Stimulated activated naive CD8-positive, alpha-beta T cell treated with anti-CD3 and anti-CD28 coated beads, Interleukin-15, Interleukin-2, amounts not matched to agents 100 U/mL and 50 U/mL, for 24 hours (primary cell): ENCODE measurements around the gene LRRN3.

ENCODE experiments used
- ATAC-seq: fragments of 150-1000 bp; cut with Tn5 transposase; one replicate; pipeline ENCODE4 v1.10.0; 2021
- DNase-seq: peaks from one replicate; pipeline ENCODE4 v3.0.0; 2021

The LRRN3 gene

DNA sequence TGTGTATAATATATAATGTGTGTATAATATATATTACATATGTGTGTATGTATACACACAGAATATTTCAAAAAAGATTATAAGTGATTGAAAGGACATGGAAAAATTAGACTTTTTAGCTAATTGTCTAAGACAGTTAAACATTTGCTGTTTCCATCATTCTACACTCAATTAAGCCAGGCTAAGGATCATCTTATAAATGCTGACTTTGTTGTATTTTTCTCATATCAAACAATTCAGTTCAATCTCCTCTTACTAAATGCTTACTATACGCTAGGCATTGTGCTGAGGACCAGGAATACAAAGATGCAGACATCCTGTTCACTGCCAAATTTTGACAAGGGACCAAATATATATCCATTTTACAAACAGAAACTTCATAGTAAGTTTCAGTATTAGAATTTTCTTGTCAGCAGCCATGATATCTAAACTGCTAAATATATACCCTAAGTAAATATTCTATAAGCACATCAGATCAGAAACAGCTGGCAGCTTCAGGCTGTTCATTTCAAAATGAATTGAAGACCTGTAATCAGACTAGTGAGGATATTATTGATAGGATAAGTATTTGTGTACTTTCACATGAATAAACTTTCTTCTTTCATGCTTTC lies 10.3 kb upstream of the LRRN3 start:
- no peak for ATAC-seq
- DNase-seq = no peak

DNA sequence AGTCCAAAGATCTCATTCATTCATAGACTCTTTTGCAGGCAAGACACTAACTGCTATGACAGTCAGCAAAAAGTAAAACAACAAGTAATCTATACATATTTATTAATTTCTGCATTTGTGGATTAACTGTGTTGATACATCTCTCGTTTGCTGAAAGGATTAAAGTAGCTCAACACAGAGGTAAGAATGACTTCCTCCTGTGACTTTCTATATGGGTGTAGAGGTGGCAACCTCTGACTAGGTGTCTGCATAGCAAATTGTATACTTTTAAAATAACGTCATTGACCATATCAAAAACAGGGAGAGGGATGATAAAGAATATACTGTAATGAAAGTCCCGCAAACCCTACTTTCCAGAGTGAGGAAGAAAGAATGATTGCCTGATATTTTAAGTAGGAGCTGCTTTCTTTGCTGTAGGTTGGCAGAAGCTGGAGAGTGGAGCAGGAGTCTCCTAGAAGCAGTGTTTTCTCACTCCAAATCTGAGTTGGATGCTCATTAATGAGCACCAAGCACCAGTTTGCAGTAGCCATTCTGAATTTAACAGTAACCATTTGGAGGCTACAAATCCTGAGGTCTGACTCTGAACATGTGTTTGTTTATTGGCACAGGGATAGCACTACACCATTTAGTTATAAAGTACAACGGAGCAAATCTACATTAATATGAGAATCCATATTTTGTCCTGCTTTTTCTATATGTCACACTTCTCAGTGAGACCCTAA lies 9.2 kb upstream of the LRRN3 start:
- peak; percentile 25 for ATAC-seq

DNA sequence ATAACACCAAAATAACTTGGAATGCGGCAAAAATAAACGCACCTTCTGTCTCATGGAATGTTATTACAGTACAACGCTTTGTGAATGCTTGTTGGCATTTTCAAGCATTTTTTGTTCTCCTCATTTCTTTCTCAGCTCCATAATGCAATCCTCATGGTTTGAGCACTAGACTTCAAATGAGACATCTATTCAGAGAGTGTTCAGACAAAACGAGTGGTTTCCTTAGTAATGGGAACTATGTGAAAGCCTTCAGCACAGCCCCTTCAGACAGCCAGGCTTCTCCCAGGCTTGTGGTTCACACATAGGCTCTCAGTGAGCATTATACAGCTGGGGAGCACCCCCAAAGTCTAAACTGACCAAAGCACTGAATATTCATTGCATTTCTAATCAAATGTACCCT lies 8.6 kb upstream of the LRRN3 start:
- ATAC-seq (peak; percentile 80), DNase-seq (peak; percentile 50)

More for the DNA sequence above, 9.2 kb upstream of the LRRN3 start:
- DNase-seq = no peak

DNA sequence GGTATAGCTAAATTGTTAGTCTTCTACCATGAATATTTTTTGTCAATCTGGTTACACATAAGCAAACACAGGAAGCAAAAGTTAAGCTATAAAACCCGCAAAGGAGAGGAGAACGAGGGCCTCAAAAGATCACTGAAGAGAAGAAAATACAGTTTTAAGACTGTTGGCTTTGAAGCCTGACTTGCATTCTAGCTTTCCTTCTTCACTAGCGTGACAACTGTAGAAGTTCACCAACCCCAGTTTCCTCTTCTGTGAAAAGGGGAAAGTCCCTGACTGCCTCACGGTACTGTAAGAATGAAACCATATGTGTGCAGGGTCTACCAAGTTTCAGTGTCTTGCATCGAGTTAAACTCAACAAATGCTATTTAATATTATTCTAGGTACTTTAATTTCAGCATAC lies 7.5 kb upstream of the LRRN3 start:
- ATAC-seq = peak; percentile 76
- DNase-seq = peak; percentile 46

DNA sequence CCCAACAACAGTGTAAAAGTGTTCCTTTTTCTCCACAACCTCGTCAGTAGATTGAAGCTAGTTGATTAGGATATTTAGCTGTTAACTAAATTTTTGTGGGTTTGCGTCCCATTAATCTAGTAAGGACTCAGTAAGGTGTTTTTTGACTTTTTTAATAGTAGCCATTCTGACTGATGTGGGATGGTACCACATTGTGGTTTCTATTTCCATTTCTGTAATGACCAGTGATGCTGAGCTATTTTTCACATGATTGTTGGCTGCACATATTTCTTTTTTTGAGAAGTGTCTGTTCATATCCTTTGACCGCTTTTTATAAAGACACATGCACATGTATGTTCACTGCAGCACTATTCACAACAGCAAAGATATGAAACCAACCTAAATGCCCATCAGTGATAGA lies 5.6 kb upstream of the LRRN3 start:
- ATAC-seq = no peak
- DNase-seq = no peak

DNA sequence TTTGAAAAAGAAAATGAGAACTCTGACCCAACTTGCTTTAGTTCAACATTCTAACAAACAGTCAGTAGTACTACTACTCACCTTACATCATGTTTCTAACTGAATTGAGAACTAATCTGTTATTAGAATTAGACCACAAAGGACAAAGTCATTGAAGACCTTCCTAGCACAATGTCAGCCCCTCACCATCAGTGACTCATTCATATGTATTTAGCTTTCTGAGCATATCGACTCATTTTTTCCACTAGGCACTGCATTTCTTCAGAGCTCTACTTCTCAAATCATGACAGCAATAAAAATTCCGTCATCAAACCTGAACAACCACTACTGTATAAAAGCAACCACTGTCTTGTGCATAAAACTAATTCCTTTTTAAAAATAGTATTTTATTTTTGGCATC lies 4.4 kb upstream of the LRRN3 start:
- ATAC-seq (peak; percentile 29), DNase-seq (no peak)

DNA sequence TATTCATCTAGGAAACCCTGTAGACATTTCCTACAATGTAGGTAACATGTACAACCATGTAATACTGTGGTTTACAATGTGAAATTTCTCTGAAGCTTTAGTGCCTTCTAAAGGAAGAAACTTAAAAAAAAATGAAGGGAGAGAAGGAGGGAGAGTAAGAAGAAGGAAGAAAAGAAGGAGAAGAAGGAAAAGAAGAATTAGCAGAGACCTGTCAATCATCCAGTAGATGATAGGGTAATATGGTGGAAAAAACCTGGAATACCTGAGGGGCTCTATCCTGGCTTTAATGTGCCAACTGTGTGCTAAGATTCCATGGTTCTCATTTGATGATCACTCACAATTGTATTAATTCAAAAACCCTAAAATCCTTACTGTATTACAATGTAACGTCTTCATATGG lies 2.6 kb upstream of the LRRN3 start:
- DNase-seq = no peak
- no peak for ATAC-seq

DNA sequence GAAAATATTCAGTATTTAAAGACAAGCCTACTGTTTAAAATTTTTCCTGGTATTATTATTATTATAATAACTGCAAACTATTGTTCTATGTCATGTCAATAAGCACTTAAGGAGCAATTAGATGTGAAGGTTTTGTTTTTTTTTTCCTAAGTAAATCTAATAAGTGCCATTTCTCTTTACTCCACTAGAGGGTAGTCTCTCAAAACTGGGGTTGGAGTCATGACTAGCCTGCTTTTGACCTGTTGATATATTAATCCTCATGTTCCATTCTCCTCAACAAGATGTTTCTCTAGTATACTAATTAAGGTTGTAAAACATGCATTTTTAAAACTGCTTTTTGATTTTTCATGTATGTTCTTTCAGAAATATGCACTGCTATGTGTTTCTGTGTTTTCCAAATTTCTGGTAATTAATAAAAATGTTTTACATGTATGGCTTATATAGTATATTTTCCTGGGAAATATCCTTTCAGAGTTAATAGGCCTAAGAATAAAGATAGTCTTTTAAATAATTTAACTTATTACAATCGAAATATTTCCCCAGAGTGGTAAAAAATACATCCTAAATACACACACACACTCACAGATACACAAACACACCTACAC lies 1.0 kb upstream of the LRRN3 start:
- DNase-seq (no peak), ATAC-seq (no peak)

DNA sequence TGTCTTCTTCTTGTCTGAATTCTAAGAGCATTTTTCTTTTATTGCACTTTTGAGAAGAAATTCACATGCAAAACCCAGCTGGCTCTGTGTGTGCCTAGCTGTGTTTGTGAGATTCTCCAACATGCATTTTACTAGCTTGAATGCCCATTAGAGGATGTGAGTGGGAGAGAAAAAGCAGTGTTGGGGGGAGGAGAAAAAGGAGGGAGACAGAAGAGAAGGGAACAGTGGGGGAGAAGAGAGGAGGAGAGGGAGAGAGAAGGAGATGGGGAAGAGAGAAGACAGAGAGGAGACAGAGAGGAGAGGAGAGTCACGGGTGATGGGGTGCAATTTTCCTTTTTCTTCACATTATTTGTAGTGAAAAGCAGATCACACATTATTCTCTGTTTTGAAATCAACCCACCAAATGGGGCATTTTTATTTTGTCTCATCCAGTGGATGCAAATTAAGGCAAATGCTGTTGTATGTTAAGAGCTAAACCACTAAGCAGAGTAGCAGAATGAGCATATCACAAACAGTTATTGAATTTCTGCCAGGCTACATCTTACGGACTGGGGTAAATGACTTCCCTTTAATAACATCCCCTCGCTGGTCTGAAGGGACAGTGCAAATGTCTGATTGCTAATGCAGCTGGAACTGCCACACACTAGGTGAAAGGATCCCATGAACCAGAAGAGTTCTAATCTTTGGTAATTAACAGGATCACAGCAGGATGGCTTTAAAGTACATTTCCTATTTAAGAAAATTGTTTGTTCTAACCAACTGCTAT lies 849 bp downstream of the LRRN3 start:
- DNase-seq = no peak
- no peak for ATAC-seq

DNA sequence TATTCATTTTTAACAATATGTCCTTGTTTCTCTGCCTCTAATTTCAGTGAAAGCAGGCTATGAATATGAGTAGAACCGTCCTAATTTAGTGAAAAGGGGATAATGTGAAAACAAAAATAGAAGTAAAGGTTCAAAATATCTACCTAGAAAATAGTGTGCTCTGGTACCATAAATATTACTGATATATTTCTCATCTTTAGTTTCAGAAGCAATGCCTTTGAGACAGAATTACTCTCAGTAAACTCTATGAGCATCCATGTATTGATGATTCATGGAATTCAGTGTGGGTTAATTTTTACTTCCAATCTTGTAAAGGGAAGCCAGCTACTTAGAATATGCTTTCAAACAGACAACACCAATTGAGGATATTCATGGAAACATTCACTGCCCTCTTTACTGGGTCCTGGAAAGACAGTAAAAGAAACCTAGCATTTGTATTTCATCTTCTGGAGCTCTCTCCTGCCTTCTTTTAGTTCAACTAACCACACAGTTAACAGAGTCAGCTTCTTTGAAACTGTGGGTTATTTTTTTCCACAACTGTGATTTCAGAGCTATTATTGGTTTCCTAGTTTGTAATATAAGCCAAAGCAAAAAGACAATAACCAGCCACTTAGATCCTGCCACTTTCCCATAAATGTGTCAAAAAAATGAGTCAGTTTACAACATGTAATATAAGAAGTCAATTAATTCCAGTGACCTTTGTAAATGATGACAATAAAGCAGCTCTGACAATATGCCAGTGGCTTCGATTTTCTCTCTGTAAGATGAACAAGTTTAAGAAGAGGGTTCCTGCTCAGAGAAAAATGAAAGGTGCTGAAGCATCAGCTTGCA lies 1.7 kb downstream of the LRRN3 start:
- ATAC-seq (peak; percentile 58), DNase-seq (no peak)

DNA sequence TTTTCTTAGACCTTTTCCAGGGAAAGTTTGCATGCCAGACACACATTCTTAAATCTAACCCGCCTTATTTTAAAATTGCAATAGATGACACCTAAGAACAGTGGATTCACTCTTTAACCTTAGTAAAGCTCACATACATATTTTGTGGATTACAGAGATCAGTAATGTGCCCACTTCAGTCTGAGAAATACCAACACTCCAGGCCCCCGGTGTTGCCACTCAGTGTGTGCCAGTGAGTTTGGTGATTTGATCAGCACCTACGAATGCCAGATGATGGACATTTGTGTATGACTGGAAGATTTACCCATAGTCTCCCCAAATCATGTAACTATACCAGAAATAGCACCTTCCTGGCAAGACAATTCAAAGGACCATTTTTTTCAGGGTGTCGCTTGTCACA lies 2.6 kb downstream of the LRRN3 start:
- no peak for ATAC-seq

DNA sequence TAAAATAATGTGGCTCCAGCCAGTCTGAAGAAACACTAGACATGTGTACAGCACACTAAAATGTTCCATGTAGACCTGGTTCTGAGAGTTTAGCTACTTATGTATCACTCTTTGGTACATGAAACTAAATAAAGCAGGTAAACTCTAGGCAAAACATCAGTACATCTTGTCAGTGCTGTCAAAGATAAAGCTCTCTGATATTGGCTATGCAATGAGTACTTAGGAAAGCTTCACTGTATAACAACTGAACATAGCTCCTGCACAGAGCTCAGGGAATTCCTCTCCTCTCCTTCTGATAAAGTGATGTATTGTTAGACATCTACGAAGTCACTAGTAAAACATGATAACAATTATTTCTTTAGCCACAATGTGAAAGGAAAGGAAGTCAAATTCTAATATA lies 3.5 kb downstream of the LRRN3 start:
- DNase-seq (no peak), ATAC-seq (peak; percentile 10)

More for the DNA sequence above, 2.6 kb downstream of the LRRN3 start:
- DNase-seq = no peak

DNA sequence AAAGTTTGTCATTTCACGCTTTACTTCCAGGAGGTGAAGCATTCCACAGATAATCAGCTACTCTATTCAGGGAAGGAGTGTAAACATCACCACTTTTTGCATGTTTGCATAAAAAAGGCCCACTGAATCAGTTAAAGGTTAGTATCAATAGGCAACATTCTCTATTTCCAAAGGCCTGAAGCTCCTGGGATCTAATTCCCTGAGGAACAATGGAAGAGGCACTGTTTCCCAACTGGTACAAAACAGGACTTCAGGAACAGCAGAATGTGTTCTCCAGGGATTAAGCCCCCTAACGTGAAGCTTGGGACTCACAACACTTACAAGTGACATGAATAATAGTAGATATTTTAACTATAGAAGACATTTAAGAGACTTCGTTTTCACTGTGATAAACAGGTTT lies 6.1 kb downstream of the LRRN3 start:
- DNase-seq = no peak
- no peak for ATAC-seq

DNA sequence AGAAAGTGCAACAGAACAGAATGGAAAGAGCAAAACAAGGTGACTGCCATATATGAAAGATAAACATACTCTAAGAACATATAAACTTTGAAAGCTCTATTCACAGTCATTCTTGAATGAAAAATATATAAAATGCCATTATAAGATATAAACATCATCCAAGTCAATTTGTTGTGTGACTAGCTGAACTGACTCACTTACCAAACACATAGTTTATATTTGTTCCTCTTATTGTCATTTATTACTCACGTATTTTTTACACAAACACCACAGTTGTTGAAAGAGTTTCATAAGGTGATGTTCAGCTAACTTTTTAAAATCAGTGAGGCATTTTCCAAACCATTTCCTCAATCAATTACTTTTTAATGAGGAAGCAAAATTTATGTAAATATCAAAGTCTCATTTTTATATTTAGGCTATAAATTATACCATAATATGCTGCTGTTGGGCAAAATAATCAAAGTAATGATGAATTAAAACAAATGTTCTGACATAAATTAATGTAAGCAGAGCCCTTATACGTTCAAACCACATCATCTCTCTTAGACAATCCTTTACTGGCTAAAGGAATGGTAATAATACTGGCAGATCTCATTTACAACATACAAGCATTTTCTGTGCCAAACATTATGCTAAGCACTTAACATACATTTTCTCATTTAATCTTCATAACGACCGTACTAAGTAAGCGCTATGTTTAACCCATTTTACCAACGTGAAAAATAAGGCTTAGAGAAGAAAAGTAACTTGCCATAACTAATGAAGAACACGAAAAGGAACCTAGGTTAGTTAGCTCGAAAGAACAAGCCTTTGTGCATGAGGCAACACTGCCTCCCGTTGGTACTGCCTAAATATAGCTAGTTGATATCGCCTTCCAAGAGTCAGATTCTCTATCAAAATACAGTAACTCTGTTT lies 7.3 kb downstream of the LRRN3 start:
- DNase-seq = peak; percentile 59

DNA sequence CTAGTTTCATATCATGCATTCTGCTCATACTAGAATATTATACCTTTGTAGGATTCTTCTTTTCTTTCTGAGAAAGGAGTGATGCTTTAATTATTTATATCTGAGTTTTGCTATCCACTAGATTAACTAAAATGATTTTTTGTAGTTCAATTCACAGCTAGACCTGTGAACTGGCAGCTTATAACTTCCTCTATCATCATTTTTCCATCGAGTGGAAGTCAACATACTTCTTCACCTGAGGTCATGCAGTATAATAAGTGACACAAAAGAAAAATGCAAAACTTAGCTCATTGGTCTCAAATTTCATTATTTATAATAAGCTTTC lies 8.0 kb downstream of the LRRN3 start:
- ATAC-seq (no peak), DNase-seq (no peak)

More for the DNA sequence above, 7.3 kb downstream of the LRRN3 start:
- ATAC-seq = peak; percentile 76

DNA sequence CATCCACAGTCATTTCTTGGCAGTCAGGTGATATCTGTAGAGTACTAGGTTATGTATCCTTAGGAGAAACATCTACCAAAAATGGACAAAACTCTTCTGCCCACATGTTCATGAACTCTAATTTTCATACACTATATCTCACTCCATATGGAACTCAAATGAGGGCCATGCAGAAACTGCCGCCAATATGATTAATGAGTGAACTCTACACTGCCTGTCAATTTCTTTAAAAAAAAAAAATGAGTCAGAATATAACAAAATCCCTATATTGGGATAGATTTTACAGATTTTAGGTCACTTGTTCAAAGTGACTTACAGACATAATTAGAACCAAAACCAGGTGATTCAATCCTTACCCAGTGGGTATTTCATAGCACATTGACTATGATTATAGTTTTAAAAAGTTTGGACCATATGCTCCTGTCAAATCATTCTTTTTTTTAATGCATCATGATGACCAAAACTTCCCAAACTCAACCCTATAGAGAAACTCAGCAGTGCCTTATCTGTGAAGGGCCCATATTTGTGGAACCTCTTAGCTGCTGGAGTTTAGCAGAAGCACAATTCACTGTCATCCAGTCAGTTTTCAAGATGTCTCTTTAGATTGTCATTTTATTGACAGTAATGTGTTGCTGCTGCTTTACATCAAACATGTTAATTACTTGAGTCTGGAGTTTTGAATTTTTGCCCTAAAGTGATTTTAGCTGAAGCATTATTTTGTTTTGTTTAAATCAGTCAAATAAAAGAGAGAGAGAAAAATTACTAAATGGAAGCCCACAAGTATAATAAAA lies 11.1 kb downstream of the LRRN3 start:
- ATAC-seq (peak; percentile 25), DNase-seq (no peak)

DNA sequence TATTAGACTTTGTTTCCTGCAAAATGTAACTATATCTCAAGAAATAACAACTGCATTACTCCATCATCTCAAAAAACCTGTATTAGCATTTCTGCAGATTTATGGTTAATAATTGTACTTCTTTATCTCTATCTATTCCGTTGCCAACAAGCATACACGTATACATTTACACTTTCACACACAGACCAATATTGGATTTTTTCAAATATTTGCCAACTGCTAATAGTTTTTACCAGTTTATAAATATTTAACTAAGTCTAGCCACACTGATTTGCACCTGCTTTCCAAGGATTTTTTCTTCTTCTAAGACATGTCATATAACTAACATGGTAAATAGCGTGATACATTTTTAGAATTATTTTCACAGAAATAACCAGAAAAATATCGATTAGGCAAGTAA lies 12.2 kb downstream of the LRRN3 start:
- ATAC-seq (no peak), DNase-seq (no peak)

DNA sequence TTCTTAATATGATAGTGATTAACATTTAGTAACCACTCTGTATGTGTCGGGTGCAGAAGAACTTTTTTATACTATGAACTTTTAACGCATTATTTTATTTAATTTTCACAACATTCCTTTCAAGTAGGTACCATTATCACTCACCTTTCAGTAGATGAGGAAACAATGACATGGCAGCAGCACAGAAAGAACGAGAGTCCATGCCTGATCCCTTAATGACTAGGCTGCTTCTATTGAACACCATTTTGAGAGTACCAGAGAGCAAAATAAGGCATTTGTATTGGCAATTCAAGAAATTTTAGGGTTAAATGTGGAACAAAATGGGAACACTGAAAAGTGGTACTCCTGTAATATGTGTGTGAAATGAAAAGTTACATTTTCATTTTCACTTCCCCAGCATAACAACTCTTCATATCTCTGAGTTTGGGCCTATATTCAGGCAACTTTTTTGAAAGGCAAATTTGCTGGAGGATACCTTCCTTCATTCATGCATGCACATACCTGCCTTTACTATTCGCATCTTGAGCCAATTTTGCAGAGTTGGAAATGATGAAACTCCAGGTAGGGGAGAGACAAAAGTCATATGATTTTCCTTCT lies 12.8 kb downstream of the LRRN3 start:
- DNase-seq (no peak), ATAC-seq (peak; percentile 45)

DNA sequence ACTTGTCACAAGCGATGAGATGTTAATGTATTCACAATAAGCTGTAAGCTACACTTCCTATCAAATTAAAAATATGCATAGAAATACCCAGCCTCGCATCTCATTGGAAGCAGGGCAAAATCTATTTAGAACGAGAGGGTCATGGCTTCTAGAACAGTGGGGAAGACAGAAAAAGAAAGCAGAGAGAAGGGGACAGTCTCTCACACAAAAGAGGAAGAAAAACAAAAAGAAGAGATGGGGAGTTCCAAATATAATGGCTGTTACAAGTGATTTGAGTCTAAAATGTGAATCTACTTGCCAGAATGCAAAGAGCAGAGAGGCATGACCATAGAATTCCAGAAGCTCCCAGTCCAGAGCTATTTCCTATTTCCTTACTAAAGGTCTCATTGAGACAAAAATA lies 13.8 kb downstream of the LRRN3 start:
- ATAC-seq (no peak), DNase-seq (no peak)

DNA sequence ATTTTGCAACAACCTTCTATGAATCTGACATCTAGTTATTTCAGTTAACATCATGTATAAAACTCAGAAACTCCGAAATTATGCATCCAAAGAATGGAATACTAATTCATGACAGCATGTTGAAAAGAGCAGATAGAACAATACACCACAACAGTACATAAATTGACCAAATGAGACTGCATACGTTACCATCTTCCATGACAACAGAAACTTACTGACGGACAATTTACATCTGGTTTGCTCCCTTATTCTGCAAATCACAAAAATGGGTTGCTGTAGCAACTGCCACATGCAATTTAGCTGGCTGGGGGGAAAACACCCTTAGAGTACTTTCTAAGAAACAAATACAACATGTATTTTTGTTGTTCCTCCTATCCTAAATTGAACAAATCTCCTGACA lies 14.3 kb downstream of the LRRN3 start:
- no peak for DNase-seq

More for the DNA sequence above, 14.3 kb downstream of the LRRN3 start:
- no peak for ATAC-seq
